ENCODE measurements around the gene BMPR2.

The BMPR2 gene

GRCh38 chr2:202608142-202608852 is 232.2 kb downstream of the BMPR2 start:
- DNase-seq, result no peak

GRCh38 chr2:202609381-202610145 is 233.4 kb downstream of the BMPR2 start:
- DNase-seq, result no peak

- no peak for DNase-seq
Observed at GRCh38 chr2:202610380-202610779, 234.3 kb downstream of the BMPR2 start.

- no peak for DNase-seq
Observed at GRCh38 chr2:202612145-202612544, 236.0 kb downstream of the BMPR2 start.

- no peak for DNase-seq
Observed at GRCh38 chr2:202613479-202613878, 237.4 kb downstream of the BMPR2 start.
